Measurements from ENCODE around the gene SLC25A23. TPM values are rescaled to one million over a fixed set of nuclear protein-coding genes. Genes with fewer than 3 reads are reported as not detected.
"Not testable (repeated sequence)": the region's sequence is repeated elsewhere in the genome, so short reads cannot be mapped to it uniquely, and the experiment has no call there.

SLC25A23 gene
- total and polyA plus RNA-seq, 9 of the 15 experiments (the other 6 are each of a cell fraction or from before 2014, with no cell fraction given): 6.1 to 72.0 (median 26.6) TPM

DNA sequence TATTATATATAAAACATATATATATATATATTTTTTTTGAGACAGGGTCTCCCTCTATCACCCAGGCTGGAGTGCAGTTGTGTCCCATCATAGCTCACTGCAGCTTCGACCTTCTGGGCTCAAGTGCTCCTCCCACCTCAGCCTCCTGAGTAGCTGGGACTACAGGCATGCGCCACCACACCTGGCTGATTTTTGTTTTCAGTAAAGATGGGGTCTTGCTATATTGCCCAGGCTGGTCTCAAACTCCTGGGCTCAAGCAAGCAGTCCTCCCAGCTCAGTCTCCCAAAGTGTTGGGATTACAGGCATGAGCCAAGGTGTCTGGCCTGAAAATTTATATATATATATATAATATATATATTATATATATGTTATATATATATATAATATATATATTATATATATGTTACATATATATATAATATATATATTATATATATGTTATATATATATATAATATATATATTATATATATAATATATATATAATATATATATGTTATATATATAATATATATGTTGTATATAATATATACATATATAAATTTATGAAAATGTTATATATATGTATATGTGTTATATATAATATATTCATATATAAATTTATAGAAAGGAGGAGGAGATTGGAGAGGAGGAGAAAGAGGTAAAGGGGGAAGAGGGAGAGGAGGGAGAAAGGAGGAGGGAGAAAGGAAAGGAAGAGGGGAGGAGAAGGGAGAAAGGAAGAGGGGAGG lies 30.7 kb downstream of the SLC25A23 start:
- H4K20me1 ChIP-seq (replicated peaks; ENCODE audit: control insufficient read depth, insufficient read depth, low read length); CTCF ChIA-PET (ENCODE audit: low intra/inter-chr PET ratio); H3K9me1 ChIP-seq (ENCODE audit: control insufficient read depth, insufficient read depth, low read length); BruUV-seq (replicated peaks); POLR2A ChIA-PET; H3K9me3 ChIP-seq (replicated peaks; ENCODE audit: control insufficient read depth, insufficient read depth, low read depth, low read length); FAIRE-seq; H3K36me3 ChIP-seq (ENCODE audit: control insufficient read depth, insufficient read depth, low read length); DNase-seq (ENCODE audit: extremely low read depth in 1 of 4, low spot score in 3 of 4); H3K27me3 ChIP-seq (ENCODE audit: control insufficient read depth in 2 of 2, insufficient read depth in 2 of 2, low read length in 2 of 2); H3K27ac ChIP-seq (ENCODE audit: extremely low read depth, low read depth, low read length); ATAC-seq; in situ Hi-C loops (cut with MboI): not testable (repeated sequence)
- Histone ChIP-seq H3K4me2 (ENCODE audit: insufficient read depth, low read length) (peak overlapping the region; percentile 89), H3K4me3 (peak overlapping the region; percentile 52), H3K79me2 (ENCODE audit: control insufficient read depth, insufficient read depth, low read length) (peaks cover 22% of the 10 kb centered on the region), H3K9ac (ENCODE audit: insufficient read depth in 1 of 2, low read depth in 2 of 2, low read length in 2 of 2) (peak overlapping the region; percentile 71 to 85; a peak in 2 of 4 replicates), H3K4me1 (replicated peaks in 1 of 2; ENCODE audit: control insufficient read depth in 2 of 2, insufficient read depth in 2 of 2, low read length in 2 of 2) (peaks cover 11 to 34% of the 10 kb centered on the region in 2 experiments), H2AFZ (ENCODE audit: low read depth, low read length) (peak overlapping the region; percentile 86)
- peak; percentile 79 for TF ChIP-seq HNRNPK (IDR thresholded peaks at IDR 0.05; ENCODE audit: low read depth, low read length, poor library complexity, severe bottlenecking)
- TF ChIP-seq ZNF121 (CRISPR knock-in tag; conservative IDR thresholded peaks at IDR 0.05): peak; percentile 77
- peak; percentile 43; the same call in 1 of the 2 replicates for TF ChIP-seq ZNF263 (CRISPR knock-in tag; IDR thresholded peaks at IDR 0.05; ENCODE audit: borderline replicate concordance)
- TF ChIP-seq PCBP2 (IDR thresholded peaks at IDR 0.05; ENCODE audit: low read depth, low read length, poor library complexity, severe bottlenecking): peak; percentile 99
- intact Hi-C loops (cut with micrococcal nuclease): loop anchor here (10.0 kb wide), 2 partner anchors 114 to 264 kb away; no protein-coding TSS in a partner anchor
- WGBS (ENCODE audit: insufficient coverage, low coverage, missing lambda C conversion rate): 70% methylated on average over 2 of the region's 2 CpGs

Data from K562 (cell line).